Lower leg skin (tissue), 3 donors: ENCODE measurements around the gene SDCCAG8.

ENCODE experiments used
- CTCF ChIP-seq, 3 donors: fragments of 450-650 bp; IDR thresholded peaks; one replicate each; pipeline ENCODE4 v1.5.1; 2016; ENCODE audit warnings: antibody characterized with exemption in 3 of 3, mild to moderate bottlenecking in 3 of 3, moderate library complexity in 2 of 3
- POLR2A ChIP-seq, 2 donors: fragments of 450-650 bp; IDR thresholded peaks; one replicate each; pipeline ENCODE4 v1.6.1; 2016 to 2017; ENCODE audit warnings: antibody characterized with exemption in 2 of 2, mild to moderate bottlenecking in 1 of 2, moderate library complexity in 1 of 2

GRCh38 chr1:243505986-243506689 lies 250.3 kb downstream of the SDCCAG8 start:
- no peak for TF ChIP-seq CTCF (IDR thresholded peaks at IDR 0.05)
- TF ChIP-seq POLR2A (IDR thresholded peaks at IDR 0.05), result no peak
